22Rv1 (cell line): ENCODE data around the gene HCFC2.

Experiments used
- ZFX ChIP-seq: fragments of 450-650 bp; IDR thresholded peaks from 2 replicates; pipeline ENCODE4 v1.6.1; 2017; ENCODE audit warnings: antibody characterized with exemption, borderline replicate concordance
- TF ChIP-seq, protein P1 (sequence below): fragments of 450-650 bp; IDR thresholded peaks from 2 replicates; pipeline ENCODE4 v1.5.1; 2017; ENCODE audit warnings: mild to moderate bottlenecking

- TF ChIP-seq, protein P1, sequence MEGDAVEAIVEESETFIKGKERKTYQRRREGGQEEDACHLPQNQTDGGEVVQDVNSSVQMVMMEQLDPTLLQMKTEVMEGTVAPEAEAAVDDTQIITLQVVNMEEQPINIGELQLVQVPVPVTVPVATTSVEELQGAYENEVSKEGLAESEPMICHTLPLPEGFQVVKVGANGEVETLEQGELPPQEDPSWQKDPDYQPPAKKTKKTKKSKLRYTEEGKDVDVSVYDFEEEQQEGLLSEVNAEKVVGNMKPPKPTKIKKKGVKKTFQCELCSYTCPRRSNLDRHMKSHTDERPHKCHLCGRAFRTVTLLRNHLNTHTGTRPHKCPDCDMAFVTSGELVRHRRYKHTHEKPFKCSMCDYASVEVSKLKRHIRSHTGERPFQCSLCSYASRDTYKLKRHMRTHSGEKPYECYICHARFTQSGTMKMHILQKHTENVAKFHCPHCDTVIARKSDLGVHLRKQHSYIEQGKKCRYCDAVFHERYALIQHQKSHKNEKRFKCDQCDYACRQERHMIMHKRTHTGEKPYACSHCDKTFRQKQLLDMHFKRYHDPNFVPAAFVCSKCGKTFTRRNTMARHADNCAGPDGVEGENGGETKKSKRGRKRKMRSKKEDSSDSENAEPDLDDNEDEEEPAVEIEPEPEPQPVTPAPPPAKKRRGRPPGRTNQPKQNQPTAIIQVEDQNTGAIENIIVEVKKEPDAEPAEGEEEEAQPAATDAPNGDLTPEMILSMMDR: no peak
- TF ChIP-seq ZFX: no peak
These were observed 69.0 kb downstream of the HCFC2 start for GRCh38 chr12:104133321-104133720.
